ENCODE results near the gene ZNF689. TPM values are rescaled to one million over a fixed set of nuclear protein-coding genes. Genes with fewer than 3 reads are reported as not detected.
A peak's percentile ranks its signal among the peaks of the same experiment; 100 is the strongest.

The ZNF689 gene
- total RNA-seq, 6 donors from 2014 or later = 3.1 to 10.9 (median 8.9) TPM

- H3K9me3 ChIP-seq = no peaks in the 10 kb centered on the region
- peak overlapping the region in 3 of 4 donors; percentile 49 to 97 (median 93) for H3K4me3 ChIP-seq
- peaks cover 31 to 59% (median 47%) of the 10 kb centered on the region in 4 donors for H3K36me3 ChIP-seq
- 23 to 37% methylated on average over 21 to 32 of the region's 32 CpGs for WGBS, 2 donors
- no peaks in the 10 kb centered on the region for H3K27me3 ChIP-seq
- DNase-seq (peak in 1 of 2 donors; percentile 35), ATAC-seq (ENCODE audit: low FRiP score in 2 of 2) (peak in 1 of 2 donors; percentile 0)
- H3K4me1 ChIP-seq = peaks cover 34 to 43% (median 35%) of the 10 kb centered on the region in 4 donors
- no peak for TF ChIP-seq EP300 (IDR thresholded peaks at IDR 0.05)
- no peak for TF ChIP-seq POLR2AphosphoS5 (IDR thresholded peaks at IDR 0.05)
- TF ChIP-seq CTCF (IDR thresholded peaks at IDR 0.05) = no peak
- no peak for TF ChIP-seq POLR2A (IDR thresholded peaks at IDR 0.05)
- H3K27ac ChIP-seq = peak overlapping the region; percentile 73 to 99 (median 91)
These were observed 47.0 kb upstream of the ZNF689 start for GRCh38 chr16:30656974-30657865.

GRCh38 chr16:30656388-30656787, 46.2 kb upstream of the ZNF689 start:
- Histone ChIP-seq H3K9me3 (no peaks in the 10 kb centered on the region), H3K4me1 (peaks cover 30 to 43% (median 36%) of the 10 kb centered on the region in 4 donors), H3K27me3 (no peaks in the 10 kb centered on the region), H3K27ac (peak overlapping the region in 3 of 4 donors; percentile 73 to 98 (median 84)), H3K4me3 (no peak overlapping the region), H3K36me3 (peaks cover 29 to 51% (median 41%) of the 10 kb centered on the region in 4 donors)
- DNase-seq (no peak), ATAC-seq (ENCODE audit: low FRiP score in 2 of 2) (no peak)
- TF ChIP-seq POLR2A (IDR thresholded peaks at IDR 0.05) (no peak), POLR2AphosphoS5 (IDR thresholded peaks at IDR 0.05) (no peak), CTCF (IDR thresholded peaks at IDR 0.05) (no peak), EP300 (IDR thresholded peaks at IDR 0.05) (no peak)
- 92 to 95% methylated on average over 8 of the region's 8 CpGs for WGBS, 2 donors

GRCh38 chr16:30655815-30656347, 45.7 kb upstream of the ZNF689 start:
- Histone ChIP-seq H3K27ac (peak overlapping the region in 1 of 4 donors; percentile 15), H3K4me3 (no peak overlapping the region), H3K36me3 (peaks cover 29 to 47% (median 38%) of the 10 kb centered on the region in 4 donors), H3K9me3 (no peaks in the 10 kb centered on the region), H3K4me1 (peaks cover 25 to 38% (median 31%) of the 10 kb centered on the region in 4 donors), H3K27me3 (no peaks in the 10 kb centered on the region)
- TF ChIP-seq POLR2AphosphoS5 (IDR thresholded peaks at IDR 0.05) (no peak), EP300 (IDR thresholded peaks at IDR 0.05) (no peak), CTCF (IDR thresholded peaks at IDR 0.05) (no peak), POLR2A (IDR thresholded peaks at IDR 0.05) (no peak)
- WGBS, 2 donors = 98 to 99% methylated on average over 9 to 12 of the region's 12 CpGs
- ATAC-seq (ENCODE audit: low FRiP score in 2 of 2) (no peak), DNase-seq (peak in 1 of 2 donors; percentile 62)

GRCh38 chr16:30654856-30655255, 44.7 kb upstream of the ZNF689 start:
- 95 to 97% methylated on average over 14 of the region's 18 CpGs for WGBS, 2 donors
- Histone ChIP-seq H3K27me3 (no peaks in the 10 kb centered on the region), H3K4me1 (peaks cover 18 to 32% (median 23%) of the 10 kb centered on the region in 4 donors), H3K4me3 (no peak overlapping the region), H3K36me3 (peaks cover 29 to 47% (median 37%) of the 10 kb centered on the region in 4 donors), H3K9me3 (no peaks in the 10 kb centered on the region), H3K27ac (no peak overlapping the region)
- no peak for TF ChIP-seq CTCF (IDR thresholded peaks at IDR 0.05)
- TF ChIP-seq EP300 (IDR thresholded peaks at IDR 0.05) = no peak
- no peak for TF ChIP-seq POLR2AphosphoS5 (IDR thresholded peaks at IDR 0.05)
- no peak for TF ChIP-seq POLR2A (IDR thresholded peaks at IDR 0.05)
- no peak for ATAC-seq (ENCODE audit: low FRiP score in 2 of 2)
- DNase-seq = peak in 1 of 2 donors; percentile 84
